Immature natural killer cell (primary cell): ENCODE data around the gene CXCL16. TPM values are rescaled to one million over a fixed set of nuclear protein-coding genes. Genes with fewer than 3 reads are reported as not detected.

Experiments used
- DNase-seq, 3 donors: peaks; one replicate each; pipeline ENCODE4 v3.0.0; 2022; ENCODE audit warnings: mixed read lengths in 1 of 3
- H3K27ac Mint-ChIP-seq, 6 donors: one replicate each; pipeline ENCODE4 v1.8.0; 2020; ENCODE audit warnings: mixed read lengths in 6 of 6, mild to moderate bottlenecking in 5 of 6, inconsistent platforms in 4 of 6, moderate library complexity in 3 of 6
- H3K27me3 Mint-ChIP-seq, 3 donors: one replicate each; pipeline ENCODE4 v1.8.0; 2020 to 2021; ENCODE audit warnings: low read depth in 3 of 3, mild to moderate bottlenecking in 3 of 3, mixed read lengths in 3 of 3, moderate library complexity in 3 of 3, inconsistent platforms in 1 of 3
- H3K36me3 Mint-ChIP-seq, 3 donors: one replicate each; pipeline ENCODE4 v1.8.0; 2020; ENCODE audit warnings: mixed read lengths in 3 of 3, inconsistent platforms in 2 of 3, mild to moderate bottlenecking in 2 of 3
- H3K4me1 Mint-ChIP-seq, 2 donors: one replicate each; pipeline ENCODE4 v1.8.0; 2020; ENCODE audit warnings: inconsistent platforms in 2 of 2, mild to moderate bottlenecking in 2 of 2, mixed read lengths in 2 of 2, moderate library complexity in 1 of 2
- H3K4me3 Mint-ChIP-seq, 5 donors: one replicate each; pipeline ENCODE4 v1.8.0; 2020; ENCODE audit warnings: mild to moderate bottlenecking in 5 of 5, mixed read lengths in 5 of 5, inconsistent platforms in 3 of 5, moderate library complexity in 3 of 5
- H3K9me3 Mint-ChIP-seq, 6 donors: one replicate each; pipeline ENCODE4 v1.8.0; 2020; ENCODE audit warnings: mild to moderate bottlenecking in 6 of 6, mixed read lengths in 6 of 6, inconsistent platforms in 4 of 6, moderate library complexity in 3 of 6
- polyA plus RNA-seq, 3 donors: library from polyadenylated mRNA; unstranded; fragments of 300-500 nt; fragmentation: Illumina TruSeq; gene quantifications; one replicate each; pipeline ENCODE4 v1.2.3, GENCODE V29; 2021

The CXCL16 gene
- polyA plus RNA-seq, 3 donors from 2014 or later: 1.1 to 2.2 (median 1.1) TPM

DNA sequence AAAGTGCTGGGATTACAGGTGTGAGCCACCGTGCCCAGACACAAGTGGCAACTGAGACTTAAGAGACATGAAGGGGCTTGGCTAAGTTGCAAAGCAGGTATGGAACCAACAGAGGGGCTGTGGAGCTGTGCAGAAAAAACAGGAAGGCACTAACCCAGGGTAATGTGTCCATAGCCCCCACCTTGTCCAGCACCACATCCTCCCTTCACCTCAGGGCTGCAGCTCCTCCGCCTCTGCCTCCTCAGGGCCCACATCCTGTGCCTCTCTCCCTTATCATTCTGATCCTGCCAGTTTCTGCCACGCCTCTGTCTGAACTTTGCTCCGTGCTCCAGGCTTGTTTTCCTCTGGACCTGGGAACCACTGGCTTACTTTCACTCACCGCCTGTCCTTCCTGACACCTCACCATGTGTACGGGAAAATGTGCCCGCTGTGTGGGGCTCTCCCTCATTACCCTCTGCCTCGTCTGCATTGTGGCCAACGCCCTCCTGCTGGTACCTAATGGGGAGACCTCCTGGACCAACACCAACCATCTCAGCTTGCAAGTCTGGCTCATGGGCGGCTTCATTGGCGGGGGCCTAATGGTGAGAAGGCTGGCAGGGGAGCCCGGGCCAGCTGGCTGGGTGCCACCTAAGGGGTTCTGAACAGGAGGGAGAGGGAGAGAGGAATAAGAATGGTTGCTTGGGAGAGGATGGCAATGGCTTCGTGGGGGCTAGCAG, 31.9 kb upstream of the CXCL16 start, which contains the start of gene TM4SF5:
TM4SF5 (plus strand) TSS at position 368 of the 716 bp plus-strand sequence; CDS start at position 405, 37 bp downstream.
- no peak within 1 kb of the TSS for H3K4me3 Mint-ChIP-seq
- no peaks in the 10 kb centered on the region for H3K4me1 Mint-ChIP-seq
- no peak for DNase-seq
- peaks cover 0 to 1% (median 0%) of the 10 kb centered on the region in 6 donors for H3K9me3 Mint-ChIP-seq
- H3K27ac Mint-ChIP-seq: no peak within 1 kb of the TSS
- peaks cover 5 to 8% (median 6%) of the 10 kb centered on the region in 3 donors for H3K27me3 Mint-ChIP-seq
- no peaks in the 10 kb centered on the region for H3K36me3 Mint-ChIP-seq

GRCh38 chr17:4769628-4770027, 29.9 kb upstream of the CXCL16 start:
- Mint-ChIP-seq H3K27ac (no peak overlapping the region), H3K4me1 (no peaks in the 10 kb centered on the region), H3K4me3 (no peak overlapping the region), H3K9me3 (peaks cover 0 to 1% (median 0%) of the 10 kb centered on the region in 6 donors), H3K36me3 (no peaks in the 10 kb centered on the region), H3K27me3 (peaks cover 3 to 6% (median 5%) of the 10 kb centered on the region in 3 donors)
- no peak for DNase-seq

GRCh38 chr17:4768298-4768697, 28.6 kb upstream of the CXCL16 start:
- Mint-ChIP-seq H3K9me3 (peaks cover 0 to 1% (median 0%) of the 10 kb centered on the region in 6 donors), H3K4me1 (no peaks in the 10 kb centered on the region), H3K36me3 (no peaks in the 10 kb centered on the region), H3K27ac (no peak overlapping the region), H3K4me3 (no peak overlapping the region), H3K27me3 (peaks cover 3 to 6% (median 5%) of the 10 kb centered on the region in 3 donors)
- no peak for DNase-seq

GRCh38 chr17:4766723-4767122, 27.0 kb upstream of the CXCL16 start:
- Mint-ChIP-seq H3K27ac (no peak overlapping the region), H3K9me3 (no peaks in the 10 kb centered on the region), H3K4me3 (no peak overlapping the region), H3K36me3 (no peaks in the 10 kb centered on the region), H3K4me1 (no peaks in the 10 kb centered on the region), H3K27me3 (peaks cover 3 to 4% (median 3%) of the 10 kb centered on the region in 3 donors)
- DNase-seq: no peak

- Mint-ChIP-seq H3K4me3 (no peak overlapping the region), H3K36me3 (no peaks in the 10 kb centered on the region), H3K9me3 (no peaks in the 10 kb centered on the region), H3K4me1 (no peaks in the 10 kb centered on the region), H3K27ac (no peak overlapping the region), H3K27me3 (peaks cover 3% of the 10 kb centered on the region in 3 donors)
- no peak for DNase-seq
Measured at GRCh38 chr17:4766201-4766600, 26.5 kb upstream of the CXCL16 start.

DNA sequence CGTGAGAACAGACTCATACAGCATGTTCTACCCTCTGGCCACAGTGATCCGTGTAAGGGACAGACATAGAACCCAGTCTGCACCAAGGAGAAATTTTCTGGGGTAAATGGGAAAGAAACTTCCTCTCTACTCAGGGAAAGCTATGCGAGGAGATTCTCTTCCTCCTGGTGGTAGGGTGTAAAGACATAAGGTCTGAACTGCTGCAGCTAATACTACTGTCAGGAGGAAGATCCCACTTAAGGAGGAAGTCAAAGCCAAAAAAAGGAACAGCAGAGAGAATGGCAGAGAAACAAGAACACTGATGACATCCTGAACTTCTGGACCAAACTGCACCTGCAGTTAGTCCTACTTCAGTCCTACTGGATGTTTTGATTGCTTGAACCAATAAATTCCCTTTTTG, 24.9 kb upstream of the CXCL16 start:
- H3K4me3 Mint-ChIP-seq: no peak overlapping the region
- H3K27me3 Mint-ChIP-seq: peaks cover 2 to 3% (median 3%) of the 10 kb centered on the region in 3 donors
- DNase-seq: no peak
- H3K9me3 Mint-ChIP-seq: no peaks in the 10 kb centered on the region
- no peaks in the 10 kb centered on the region for H3K4me1 Mint-ChIP-seq
- no peaks in the 10 kb centered on the region for H3K36me3 Mint-ChIP-seq
- H3K27ac Mint-ChIP-seq: no peak overlapping the region

GRCh38 chr17:4759776-4760236, 20.1 kb upstream of the CXCL16 start:
- no peaks in the 10 kb centered on the region for H3K36me3 Mint-ChIP-seq
- H3K27me3 Mint-ChIP-seq: peaks cover 0 to 11% (median 6%) of the 10 kb centered on the region in 3 donors
- H3K4me1 Mint-ChIP-seq: no peaks in the 10 kb centered on the region
- H3K27ac Mint-ChIP-seq: peak overlapping the region in 1 of 6 donors; percentile 25
- H3K9me3 Mint-ChIP-seq: no peaks in the 10 kb centered on the region
- DNase-seq: no peak
- H3K4me3 Mint-ChIP-seq: no peak overlapping the region

DNA sequence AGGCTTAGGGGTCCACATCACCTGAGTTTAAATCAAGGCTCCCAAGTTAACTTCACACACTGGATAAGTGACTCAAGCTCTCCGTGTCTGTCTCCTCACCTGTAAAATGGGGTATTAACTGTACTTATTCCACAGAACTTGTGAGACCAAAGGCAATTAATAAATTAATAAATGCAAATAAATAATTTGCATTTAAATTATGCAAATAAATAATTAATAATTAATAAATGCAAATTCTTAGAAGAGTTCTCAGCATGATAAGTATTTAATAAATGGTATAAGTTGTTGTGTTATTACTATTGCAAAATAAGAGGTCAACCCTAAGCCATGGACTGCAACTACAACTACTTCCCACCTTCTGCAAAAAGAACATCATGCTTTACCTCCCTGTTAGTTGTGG, 13.7 kb upstream of the CXCL16 start:
- peaks cover 0 to 2% of the 10 kb centered on the region in 2 donors for H3K4me1 Mint-ChIP-seq
- DNase-seq: no peak
- no peaks in the 10 kb centered on the region for H3K9me3 Mint-ChIP-seq
- H3K27me3 Mint-ChIP-seq: peaks cover 10 to 21% (median 13%) of the 10 kb centered on the region in 3 donors
- H3K27ac Mint-ChIP-seq: no peak overlapping the region
- H3K4me3 Mint-ChIP-seq: no peak overlapping the region
- H3K36me3 Mint-ChIP-seq: no peaks in the 10 kb centered on the region

GRCh38 chr17:4751932-4752331, 12.2 kb upstream of the CXCL16 start:
- Mint-ChIP-seq H3K4me1 (peaks cover 5 to 12% of the 10 kb centered on the region in 2 donors), H3K9me3 (no peaks in the 10 kb centered on the region), H3K27ac (no peak overlapping the region), H3K27me3 (peaks cover 10 to 17% (median 13%) of the 10 kb centered on the region in 3 donors), H3K36me3 (no peaks in the 10 kb centered on the region), H3K4me3 (no peak overlapping the region)
- no peak for DNase-seq

- no peak overlapping the region for H3K27ac Mint-ChIP-seq
- peaks cover 10 to 24% (median 19%) of the 10 kb centered on the region in 3 donors for H3K27me3 Mint-ChIP-seq
- no peak overlapping the region for H3K4me3 Mint-ChIP-seq
- H3K36me3 Mint-ChIP-seq: no peaks in the 10 kb centered on the region
- no peak for DNase-seq
- no peaks in the 10 kb centered on the region for H3K9me3 Mint-ChIP-seq
- H3K4me1 Mint-ChIP-seq: peaks cover 5 to 12% of the 10 kb centered on the region in 2 donors
Measured at GRCh38 chr17:4750606-4751005, 10.9 kb upstream of the CXCL16 start.

- Mint-ChIP-seq H3K4me1 (peaks cover 5 to 12% of the 10 kb centered on the region in 2 donors), H3K9me3 (no peaks in the 10 kb centered on the region), H3K36me3 (no peaks in the 10 kb centered on the region), H3K4me3 (peak overlapping the region in 1 of 5 donors; percentile 12), H3K27ac (no peak overlapping the region), H3K27me3 (peaks cover 3 to 19% (median 18%) of the 10 kb centered on the region in 3 donors)
- DNase-seq: no peak
Measured at GRCh38 chr17:4748686-4749085, 9.0 kb upstream of the CXCL16 start.

GRCh38 chr17:4747847-4748246, 8.1 kb upstream of the CXCL16 start:
- Mint-ChIP-seq H3K4me3 (peak overlapping the region in 3 of 5 donors; percentile 19 to 55 (median 25)), H3K4me1 (peaks cover 5 to 12% of the 10 kb centered on the region in 2 donors), H3K36me3 (no peaks in the 10 kb centered on the region), H3K27ac (peak overlapping the region in 2 of 6 donors; percentile 25 to 33), H3K27me3 (peaks cover 3 to 19% (median 15%) of the 10 kb centered on the region in 3 donors), H3K9me3 (no peaks in the 10 kb centered on the region)
- DNase-seq: no peak

GRCh38 chr17:4744999-4745969, 5.6 kb upstream of the CXCL16 start:
- Mint-ChIP-seq H3K27me3 (peaks cover 10 to 20% (median 16%) of the 10 kb centered on the region in 3 donors), H3K36me3 (no peaks in the 10 kb centered on the region), H3K4me3 (peak overlapping the region in 1 of 5 donors; percentile 33), H3K27ac (no peak overlapping the region), H3K4me1 (peaks cover 6 to 14% of the 10 kb centered on the region in 2 donors), H3K9me3 (no peaks in the 10 kb centered on the region)
- no peak for DNase-seq

DNA sequence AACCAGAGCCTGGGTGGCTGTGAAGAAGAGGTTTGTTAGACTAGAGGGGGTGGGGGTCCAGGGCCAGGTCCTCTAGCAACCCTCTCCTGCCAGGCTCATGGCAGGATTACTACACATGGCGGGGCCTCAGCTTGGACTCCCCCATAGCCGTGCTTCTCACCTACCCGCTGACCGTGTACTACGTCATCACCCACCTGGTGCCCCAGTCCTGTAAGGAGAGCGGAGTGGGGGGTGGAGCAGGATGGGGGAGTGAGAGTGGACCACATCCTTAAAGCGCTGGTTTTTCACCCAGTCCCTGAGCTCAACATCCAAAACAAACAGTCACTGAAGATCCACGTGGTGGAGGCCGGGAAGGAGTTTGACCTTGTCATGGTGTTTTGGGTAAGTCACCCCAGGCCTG, 4.2 kb upstream of the CXCL16 start:
- Mint-ChIP-seq H3K4me3 (no peak overlapping the region), H3K4me1 (peaks cover 12 to 20% of the 10 kb centered on the region in 2 donors), H3K36me3 (no peaks in the 10 kb centered on the region), H3K9me3 (no peaks in the 10 kb centered on the region), H3K27me3 (peaks cover 8 to 19% (median 18%) of the 10 kb centered on the region in 3 donors), H3K27ac (no peak overlapping the region)
- DNase-seq: no peak
